Hepatocyte (in vitro differentiated cells): ENCODE results near the gene CDHR2. TPM values are rescaled to one million over a fixed set of nuclear protein-coding genes. Genes with fewer than 3 reads are reported as not detected.

Experiments used
- DNase-seq: peaks from one replicate; pipeline ENCODE4 v3.0.0-alpha.2; 2016; ENCODE audit warnings: low spot score
- H2AFZ ChIP-seq: fragments of 200-600 bp; sonication (generic); 2 replicates; pipeline ENCODE4 v1.6.0; 2016; ENCODE audit warnings: antibody characterized with exemption, mild to moderate bottlenecking
- H3K27ac ChIP-seq: fragments of 200-600 bp; sonication (generic); 2 replicates; pipeline ENCODE4 v1.5.1; 2016; ENCODE audit warnings: mild to moderate bottlenecking
- H3K27me3 ChIP-seq: fragments of 200-600 bp; sonication (generic); 2 replicates; pipeline ENCODE4 v1.6.1; 2016
- H3K36me3 ChIP-seq: fragments of 200-600 bp; sonication (generic); replicated peaks from 2 replicates; pipeline ENCODE4 v1.5.1; 2016; ENCODE audit warnings: low read depth; ENCODE audit not compliant: insufficient read depth
- H3K4me1 ChIP-seq: fragments of 200-600 bp; sonication (generic); 2 replicates; pipeline ENCODE4 v1.5.1; 2016; ENCODE audit warnings: mild to moderate bottlenecking, moderate library complexity; ENCODE audit not compliant: insufficient read depth
- H3K4me2 ChIP-seq: fragments of 200-600 bp; sonication (generic); 2 replicates; pipeline ENCODE4 v1.6.0; 2016
- H3K4me3 ChIP-seq: fragments of 200-600 bp; sonication (generic); 2 replicates; pipeline ENCODE4 v1.5.1; 2016; ENCODE audit warnings: mild to moderate bottlenecking
- H3K79me2 ChIP-seq: fragments of 200-600 bp; sonication (generic); 2 replicates; pipeline ENCODE4 v1.6.0; 2017; ENCODE audit warnings: mild to moderate bottlenecking
- H3K9me2 ChIP-seq: fragments of 200-600 bp; sonication (generic); replicated peaks from 2 replicates; pipeline ENCODE4 v1.6.0; 2017; ENCODE audit warnings: mild to moderate bottlenecking; ENCODE audit not compliant: insufficient read depth
- H3K9me3 ChIP-seq: fragments of 200-600 bp; sonication (generic); 2 replicates; pipeline ENCODE4 v1.5.1; 2016; ENCODE audit warnings: low read depth, mild to moderate bottlenecking
- H4K20me1 ChIP-seq: fragments of 200-600 bp; sonication (generic); 2 replicates; pipeline ENCODE4 v1.6.0; 2016; ENCODE audit warnings: mild to moderate bottlenecking; ENCODE audit not compliant: insufficient read depth, poor library complexity, severe bottlenecking
- CTCF ChIP-seq: fragments of 200-600 bp; sonication (generic); IDR thresholded peaks from 2 replicates; pipeline ENCODE4 v1.5.1; 2016; ENCODE audit warnings: antibody characterized with exemption, mild to moderate bottlenecking; ENCODE audit not compliant: poor library complexity
- EZH2 ChIP-seq: fragments of 200-600 bp; sonication (generic); IDR thresholded peaks from 2 replicates; pipeline ENCODE4 v1.6.1; 2016; ENCODE audit warnings: antibody characterized with exemption, mild to moderate bottlenecking, borderline replicate concordance
- EZH2phosphoT487 ChIP-seq: fragments of 200-600 bp; sonication (generic); IDR thresholded peaks from one replicate; pipeline ENCODE4 v1.6.1; 2018; ENCODE audit warnings: antibody characterized with exemption, mild to moderate bottlenecking, low read depth, moderate library complexity; ENCODE audit not compliant: unreplicated experiment, severe bottlenecking
- WGBS: methylation state at CpG from one replicate; pipeline ENCODE4 v1.1.6; 2016; ENCODE audit warnings: low lambda C conversion rate; ENCODE audit errors: missing lambda C conversion rate; 5-methylcytosine and 5-hydroxymethylcytosine counted together
- polyA plus RNA-seq: library from polyadenylated mRNA; unstranded; fragments of >200 nt; fragmentation: Nextera tagmentation; extraction: Ambion mirVana; gene quantifications from 2 replicates; pipeline ENCODE4 v1.2.1, GENCODE V29; 2016
- total RNA-seq: library from RNA; depleted of rRNA; stranded (reverse); fragments of >200 nt; gene quantifications from 2 replicates; pipeline ENCODE4 v1.2.3, GENCODE V29; 2014

The CDHR2 gene
- total and polyA plus RNA-seq, 2 experiments from 2014 or later, result 28.3 to 29.8 TPM

GRCh38 chr5:176575066-176575465 is 25.9 kb downstream of the CDHR2 start:
- H3K79me2 ChIP-seq, result no peaks in the 10 kb centered on the region
- no peaks in the 10 kb centered on the region for H3K9me3 ChIP-seq
- no peak for DNase-seq
- no peaks in the 10 kb centered on the region for H3K4me1 ChIP-seq
- no peaks in the 10 kb centered on the region for H3K9me2 ChIP-seq
- TF ChIP-seq EZH2, result no peak
- no peak for TF ChIP-seq CTCF
- TF ChIP-seq EZH2phosphoT487, result no peak
- no peak overlapping the region for H3K27ac ChIP-seq
- no peaks in the 10 kb centered on the region for H3K36me3 ChIP-seq
- H3K4me3 ChIP-seq, result no peak overlapping the region
- H4K20me1 ChIP-seq, result no peaks in the 10 kb centered on the region
- H3K27me3 ChIP-seq, result no peaks in the 10 kb centered on the region
- no peak overlapping the region for H2AFZ ChIP-seq
- no peak overlapping the region for H3K4me2 ChIP-seq
- WGBS, result 95% methylated on average over 14 of the region's 14 CpGs

- DNase-seq, result no peak
- WGBS, result 89% methylated on average over 29 of the region's 37 CpGs
- H2AFZ ChIP-seq, result no peak overlapping the region
Observed at GRCh38 chr5:176575488-176576422, 26.6 kb downstream of the CDHR2 start.

GRCh38 chr5:176577312-176578176 is 28.4 kb downstream of the CDHR2 start:
- H3K4me1 ChIP-seq, result no peaks in the 10 kb centered on the region
- no peaks in the 10 kb centered on the region for H4K20me1 ChIP-seq
- no peaks in the 10 kb centered on the region for H3K9me3 ChIP-seq
- no peak for DNase-seq
- H3K27ac ChIP-seq, result no peak overlapping the region
- H3K36me3 ChIP-seq, result no peaks in the 10 kb centered on the region
- H2AFZ ChIP-seq, result no peak overlapping the region
- TF ChIP-seq CTCF, result no peak
- no peak for TF ChIP-seq EZH2
- no peak for TF ChIP-seq EZH2phosphoT487
- no peaks in the 10 kb centered on the region for H3K79me2 ChIP-seq
- H3K4me2 ChIP-seq, result no peak overlapping the region
- WGBS, result 88% methylated on average over 36 of the region's 36 CpGs
- no peaks in the 10 kb centered on the region for H3K9me2 ChIP-seq
- no peak overlapping the region for H3K4me3 ChIP-seq
- H3K27me3 ChIP-seq, result no peaks in the 10 kb centered on the region

More at GRCh38 chr5:176575488-176576422, 26.6 kb downstream of the CDHR2 start:
- Histone ChIP-seq H3K4me1 (no peaks in the 10 kb centered on the region), H3K27me3 (no peaks in the 10 kb centered on the region), H3K27ac (no peak overlapping the region), H3K4me2 (no peak overlapping the region), H3K4me3 (no peak overlapping the region), H3K9me2 (no peaks in the 10 kb centered on the region), H3K36me3 (no peaks in the 10 kb centered on the region), H3K79me2 (no peaks in the 10 kb centered on the region), H4K20me1 (no peaks in the 10 kb centered on the region), H3K9me3 (no peaks in the 10 kb centered on the region)
- TF ChIP-seq CTCF (no peak), EZH2 (no peak), EZH2phosphoT487 (no peak)
